ENCODE data around the gene LCP1.

LCP1 gene

GRCh38 chr13:46158983-46159382 lies 23.0 kb downstream of the LCP1 start:
- no peak for DNase-seq (ENCODE audit: low read depth in 3 of 3)

GRCh38 chr13:46158222-46158621 lies 23.8 kb downstream of the LCP1 start:
- DNase-seq (ENCODE audit: low read depth in 3 of 3) = no peak

GRCh38 chr13:46154136-46154801 lies 27.7 kb downstream of the LCP1 start:
- no peak for DNase-seq (ENCODE audit: low read depth in 3 of 3)

GRCh38 chr13:46152627-46153328 lies 29.2 kb downstream of the LCP1 start:
- no peak for DNase-seq (ENCODE audit: low read depth in 3 of 3)

- no peak for DNase-seq (ENCODE audit: low read depth in 3 of 3)
Measured at GRCh38 chr13:46150134-46150693, 31.8 kb downstream of the LCP1 start.

- no peak for DNase-seq (ENCODE audit: low read depth in 3 of 3)
Measured at GRCh38 chr13:46149272-46150133, 32.5 kb downstream of the LCP1 start.

- no peak for DNase-seq (ENCODE audit: low read depth in 3 of 3)
Measured at GRCh38 chr13:46146898-46147297, 35.1 kb downstream of the LCP1 start.

- DNase-seq (ENCODE audit: low read depth in 3 of 3) = no peak
Measured at GRCh38 chr13:46145950-46146349, 36.0 kb downstream of the LCP1 start.

GRCh38 chr13:46145135-46145534 lies 36.8 kb downstream of the LCP1 start:
- no peak for DNase-seq (ENCODE audit: low read depth in 3 of 3)

- no peak for DNase-seq (ENCODE audit: low read depth in 3 of 3)
Measured at GRCh38 chr13:46143184-46143701, 38.7 kb downstream of the LCP1 start.

- DNase-seq (ENCODE audit: low read depth in 3 of 3) = no peak
Measured at GRCh38 chr13:46142776-46143175, 39.2 kb downstream of the LCP1 start.

GRCh38 chr13:46140044-46140443 lies 41.9 kb downstream of the LCP1 start:
- DNase-seq (ENCODE audit: low read depth in 3 of 3) = no peak

GRCh38 chr13:46137627-46138317 lies 44.2 kb downstream of the LCP1 start:
- no peak for DNase-seq (ENCODE audit: low read depth in 3 of 3)

GRCh38 chr13:46136688-46137087 lies 45.3 kb downstream of the LCP1 start:
- no peak for DNase-seq (ENCODE audit: low read depth in 3 of 3)

GRCh38 chr13:46134961-46135522 lies 46.9 kb downstream of the LCP1 start:
- DNase-seq (ENCODE audit: low read depth in 3 of 3) = no peak

GRCh38 chr13:46134494-46134893 lies 47.5 kb downstream of the LCP1 start:
- DNase-seq (ENCODE audit: low read depth in 3 of 3) = no peak

- no peak for DNase-seq (ENCODE audit: low read depth in 3 of 3)
Measured at GRCh38 chr13:46132109-46132508, 49.9 kb downstream of the LCP1 start.

GRCh38 chr13:46131705-46132104 lies 50.3 kb downstream of the LCP1 start:
- no peak for DNase-seq (ENCODE audit: low read depth in 3 of 3)

GRCh38 chr13:46129955-46130618 lies 51.9 kb downstream of the LCP1 start:
- DNase-seq (ENCODE audit: low read depth in 3 of 3) = no peak

- DNase-seq (ENCODE audit: low read depth in 3 of 3) = no peak
Measured at GRCh38 chr13:46129124-46129523, 52.9 kb downstream of the LCP1 start.

Measured in stimulated activated CD4-positive, alpha-beta T cell treated with anti-CD3 and anti-CD28 coated beads, TNF-alpha, amount 100 ng/mL, for 24 hours (primary cell).